HG03025 (cell line): ENCODE data around the gene TBXAS1.

ENCODE experiments used
- ATAC-seq: cut with Tn5 transposase; IDR thresholded peaks from one replicate; pipeline ENCODE4 v1.9.1; 2021; ENCODE audit warnings: mild to moderate bottlenecking, moderate library complexity; ENCODE audit not compliant: unreplicated experiment, low FRiP score

TBXAS1 gene

GRCh38 chr7:139829025-139829774 is at the start of gene TBXAS1:
Gene TBXAS1 (plus strand): TSS chr7:139829264. CDS start chr7:139829391, 127 bp downstream.
- ATAC-seq: peak; percentile 41

DNA sequence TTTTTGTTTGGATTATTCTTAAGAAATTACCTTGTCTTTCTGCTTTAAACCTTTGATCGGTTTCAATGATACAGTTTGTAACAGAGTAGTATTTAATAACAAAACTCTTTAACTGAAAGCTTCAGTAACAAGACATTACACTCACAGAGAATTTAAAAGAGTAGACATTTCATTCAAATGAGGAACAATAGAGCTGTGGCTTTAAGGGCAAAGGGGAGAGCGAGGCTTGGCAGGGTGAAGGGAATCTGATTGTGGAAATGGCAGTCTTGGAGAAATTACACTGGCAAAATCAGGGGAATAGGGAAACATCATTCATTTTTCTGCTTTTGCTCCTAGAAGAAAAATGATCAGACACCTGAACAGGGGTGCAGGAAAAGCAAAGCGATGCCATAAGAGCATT is 46.1 kb upstream of the TBXAS1 start:
- no peak for ATAC-seq

DNA sequence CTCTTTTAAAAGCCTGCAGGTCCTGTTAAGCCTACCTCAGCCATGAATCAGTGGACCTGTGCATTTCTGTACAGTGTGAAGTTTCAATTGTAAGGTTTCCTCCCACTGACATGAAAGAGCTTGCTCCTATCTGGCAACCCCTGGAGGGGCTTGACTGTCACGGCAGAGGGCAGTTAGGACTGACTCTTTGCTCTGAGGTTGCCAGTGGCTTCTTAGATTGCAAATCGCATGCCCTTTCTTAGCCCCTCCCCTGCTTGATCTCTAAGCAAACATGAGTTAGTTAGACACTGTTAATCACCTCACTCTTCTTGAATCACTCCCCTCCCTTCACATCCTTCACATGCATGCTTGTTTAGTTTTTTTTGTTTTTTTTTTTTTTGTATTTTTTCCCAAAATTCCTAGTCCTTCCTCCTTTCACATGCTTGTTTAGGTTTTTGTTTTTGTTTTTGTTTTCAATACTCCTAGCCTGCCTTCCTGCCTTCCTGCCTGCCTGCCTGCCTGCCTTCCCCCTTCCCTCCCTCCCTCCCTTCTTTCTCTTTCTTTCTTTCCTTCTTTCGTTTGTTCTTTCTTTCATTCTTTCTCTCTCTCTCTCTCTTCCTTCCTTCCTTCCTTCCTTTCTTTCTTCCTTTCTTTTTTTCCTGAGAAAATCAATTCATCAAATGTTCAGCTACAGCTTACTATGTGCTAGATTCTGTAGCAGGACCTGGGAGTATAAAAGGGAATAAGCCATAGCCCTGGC is 45.2 kb upstream of the TBXAS1 start:
- no peak for ATAC-seq

DNA sequence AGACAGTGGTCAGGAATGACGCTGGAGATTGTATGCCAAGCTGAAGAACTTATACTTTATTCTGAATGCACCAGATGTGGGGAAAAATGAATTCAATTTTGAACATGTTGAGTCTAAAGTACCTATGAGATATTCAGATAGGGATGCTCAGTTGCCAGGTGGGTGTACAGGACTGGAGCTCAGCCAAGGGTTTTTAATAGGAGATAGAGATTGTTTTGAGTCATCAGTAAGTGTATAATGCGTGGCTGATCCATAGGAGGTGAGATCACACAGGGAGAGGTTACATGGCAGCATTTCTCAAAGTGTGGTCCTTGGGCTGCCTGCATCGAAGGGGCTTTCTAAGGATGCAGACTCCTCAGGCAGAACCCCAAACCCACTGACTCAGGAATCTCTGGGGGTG is 44.4 kb upstream of the TBXAS1 start:
- no peak for ATAC-seq

DNA sequence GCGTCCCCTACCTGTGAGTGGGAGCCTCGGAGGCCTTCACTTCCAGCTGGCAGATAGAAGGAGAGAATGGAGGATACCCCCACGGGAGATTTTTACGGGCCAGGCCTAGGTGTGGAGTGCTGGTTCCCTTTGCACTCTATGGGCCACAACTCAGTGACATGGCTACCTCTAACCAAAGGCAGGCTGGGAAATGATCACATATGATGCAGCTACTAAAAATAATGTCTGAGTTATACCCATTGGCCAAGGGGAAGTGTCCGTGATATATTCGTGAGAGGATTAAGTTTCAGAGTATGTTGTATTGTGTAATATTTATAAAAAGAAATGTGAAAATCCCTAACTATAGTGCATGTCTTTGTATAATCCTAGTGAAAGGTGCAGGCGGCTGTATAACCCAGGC is 37.7 kb upstream of the TBXAS1 start:
- no peak for ATAC-seq

DNA sequence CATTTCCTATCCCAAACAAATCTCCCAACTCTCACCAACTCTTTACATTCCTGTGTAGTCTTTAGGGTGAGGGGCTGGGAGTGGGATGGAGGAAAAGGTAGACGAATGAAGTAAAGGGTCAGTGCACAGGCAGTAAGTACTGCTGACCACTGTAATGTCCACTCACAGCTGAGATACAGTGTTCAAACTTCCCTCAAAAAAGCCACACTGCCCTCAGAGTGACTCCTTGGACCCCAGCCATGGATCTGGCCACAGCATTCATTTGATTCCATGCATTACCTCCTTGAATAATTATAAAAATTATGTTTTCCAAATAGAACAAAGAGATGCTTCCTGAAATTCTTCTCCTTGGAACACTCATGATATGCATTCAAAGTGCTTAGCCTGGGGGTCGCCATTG is 31.5 kb upstream of the TBXAS1 start:
- no peak for ATAC-seq

DNA sequence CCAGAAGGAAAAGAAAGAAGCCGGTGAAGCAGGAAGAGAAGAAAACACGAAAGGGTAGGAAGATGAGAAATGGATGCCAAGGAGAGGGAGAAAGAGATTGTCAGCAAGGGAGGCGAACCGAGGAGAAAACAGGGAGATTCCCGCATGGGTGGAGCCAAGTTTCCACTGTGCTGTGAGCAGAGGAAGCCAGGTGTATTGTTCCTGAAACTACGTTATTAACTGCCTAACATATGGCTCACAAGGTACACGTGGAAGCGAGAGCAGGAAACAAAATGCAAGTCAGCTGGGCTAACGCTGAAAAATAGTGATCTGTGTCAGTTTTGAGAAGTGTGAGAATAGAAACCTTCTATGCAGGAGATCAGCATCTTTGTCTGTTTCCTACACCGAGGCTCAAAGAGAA is 30.8 kb upstream of the TBXAS1 start:
- peak; percentile 89 for ATAC-seq

DNA sequence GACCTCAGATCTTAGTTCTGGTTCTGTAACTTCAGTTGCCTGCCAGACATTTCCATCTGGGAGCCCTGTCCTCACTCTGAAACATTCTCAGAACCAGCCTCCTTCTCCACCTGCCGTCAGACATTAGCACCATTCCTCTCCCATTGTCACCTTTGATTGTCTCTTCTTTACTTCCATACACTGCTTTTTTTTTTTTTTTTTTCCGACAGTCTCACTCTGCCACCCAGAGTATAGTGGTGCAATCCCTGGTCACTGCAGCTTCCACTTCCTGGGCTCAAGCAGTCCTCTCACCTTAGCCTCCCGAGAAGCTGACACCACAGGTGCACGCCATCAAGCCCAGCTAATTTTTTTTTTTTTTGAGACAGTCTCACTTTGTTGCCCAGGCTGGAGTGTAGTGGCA is 30.2 kb upstream of the TBXAS1 start:
- no peak for ATAC-seq

GRCh38 chr7:139799586-139799985 is 29.5 kb upstream of the TBXAS1 start:
- ATAC-seq: no peak

- no peak for ATAC-seq
These were observed 24.5 kb upstream of the TBXAS1 start for GRCh38 chr7:139804571-139804970.

DNA sequence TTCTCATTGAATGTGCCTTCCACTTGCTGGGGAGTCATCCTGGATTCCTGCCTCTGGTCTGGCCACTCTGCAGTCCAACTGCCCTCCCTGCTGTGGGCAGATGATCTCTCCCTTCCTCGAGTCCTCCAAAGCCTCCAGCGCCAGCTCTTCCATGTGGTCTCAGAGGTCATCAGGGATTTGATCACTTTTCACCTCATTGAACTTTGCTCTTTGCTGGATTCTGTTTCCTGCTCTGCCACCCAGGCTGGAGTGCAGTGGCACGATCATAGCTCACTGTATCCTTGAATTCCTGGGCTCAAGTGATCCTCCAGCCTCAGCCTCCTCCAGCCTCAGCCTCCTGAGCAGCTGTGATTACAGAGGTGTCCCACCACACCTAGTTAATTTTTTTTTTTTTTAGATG is 22.1 kb upstream of the TBXAS1 start:
- ATAC-seq: no peak

- ATAC-seq: no peak
These were observed 20.6 kb upstream of the TBXAS1 start for GRCh38 chr7:139808427-139808826.

- no peak for ATAC-seq
These were observed 20.1 kb upstream of the TBXAS1 start for GRCh38 chr7:139808846-139809442.

DNA sequence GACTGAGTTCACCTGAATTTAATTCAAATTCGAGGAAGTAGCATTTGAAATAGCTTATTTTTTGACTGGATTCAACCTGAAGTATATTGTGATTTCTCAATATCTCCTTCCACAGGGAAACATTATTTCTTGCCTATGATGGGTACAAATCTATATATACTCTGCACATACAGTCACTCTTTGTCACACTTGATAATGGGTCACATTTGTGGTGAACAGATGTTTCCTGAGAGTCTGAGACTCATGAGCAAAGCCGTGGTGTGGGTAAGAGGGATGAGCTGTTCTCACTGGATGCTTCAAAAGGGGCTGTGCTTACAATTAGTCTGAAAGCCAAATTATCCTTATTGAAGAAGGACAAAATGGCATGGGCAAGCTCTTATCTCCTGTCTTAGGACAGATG is 18.0 kb upstream of the TBXAS1 start:
- no peak for ATAC-seq

GRCh38 chr7:139813151-139813550 is 15.9 kb upstream of the TBXAS1 start:
- ATAC-seq: no peak

DNA sequence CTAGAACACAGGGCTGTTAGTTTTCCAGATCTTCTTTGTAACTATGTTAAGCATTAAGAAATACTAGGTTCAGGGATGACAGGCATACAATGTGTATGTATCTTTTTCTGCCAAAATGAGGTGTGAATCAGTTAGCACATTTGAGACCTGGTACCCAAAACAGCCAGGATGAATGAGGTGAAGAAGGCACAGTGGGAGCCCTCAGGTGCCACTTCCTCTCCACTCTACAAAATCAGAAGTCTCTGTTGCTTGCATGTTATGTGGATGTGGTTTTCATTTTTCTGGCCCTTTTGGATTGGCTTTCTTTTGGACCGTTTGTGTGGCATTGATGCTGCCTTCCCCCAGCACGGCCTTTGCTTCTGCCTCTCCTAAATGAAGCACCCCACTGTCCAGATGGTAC is 15.4 kb upstream of the TBXAS1 start:
- no peak for ATAC-seq

DNA sequence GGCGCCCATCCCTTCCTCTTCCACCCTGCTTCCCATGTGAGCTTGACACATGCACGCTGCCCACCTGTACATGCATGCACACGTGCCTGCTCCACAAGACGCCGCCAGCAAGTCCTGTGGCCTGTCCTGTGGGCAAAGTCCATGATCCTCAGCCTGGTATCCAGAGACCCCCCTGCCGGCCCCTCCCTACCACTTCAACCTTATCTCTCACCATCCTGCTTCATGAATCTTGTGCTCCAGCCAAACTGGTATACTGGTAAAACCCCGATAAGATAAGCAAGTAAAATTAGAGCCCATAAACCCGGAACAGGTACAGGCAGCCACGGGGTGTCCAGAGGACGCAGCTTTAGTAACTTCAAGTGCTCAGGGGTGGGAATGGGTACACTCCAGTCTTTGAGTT is 11.8 kb upstream of the TBXAS1 start:
- ATAC-seq: no peak

GRCh38 chr7:139820089-139820488 is 9.0 kb upstream of the TBXAS1 start:
- no peak for ATAC-seq

- no peak for ATAC-seq
These were observed 7.5 kb upstream of the TBXAS1 start for GRCh38 chr7:139821349-139822105.

DNA sequence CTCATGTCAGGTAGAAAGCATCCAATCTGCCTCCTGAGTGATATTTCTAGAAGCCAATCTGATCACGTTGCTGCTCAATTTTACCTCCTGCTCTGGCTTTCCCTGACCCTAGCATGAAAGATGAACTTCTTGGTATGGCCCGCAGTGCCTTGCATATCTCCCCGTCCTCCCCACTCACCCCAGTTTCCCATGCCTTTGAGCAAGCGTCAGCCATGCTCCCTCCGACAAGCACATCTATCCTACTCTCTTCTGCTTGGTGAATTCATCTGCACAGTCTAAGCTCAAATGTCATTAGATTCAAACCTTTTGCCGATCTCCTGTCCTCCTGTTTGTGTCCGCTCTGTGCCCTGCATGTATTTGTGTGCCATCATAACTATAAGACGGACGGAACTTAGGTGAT is 6.2 kb upstream of the TBXAS1 start:
- no peak for ATAC-seq

DNA sequence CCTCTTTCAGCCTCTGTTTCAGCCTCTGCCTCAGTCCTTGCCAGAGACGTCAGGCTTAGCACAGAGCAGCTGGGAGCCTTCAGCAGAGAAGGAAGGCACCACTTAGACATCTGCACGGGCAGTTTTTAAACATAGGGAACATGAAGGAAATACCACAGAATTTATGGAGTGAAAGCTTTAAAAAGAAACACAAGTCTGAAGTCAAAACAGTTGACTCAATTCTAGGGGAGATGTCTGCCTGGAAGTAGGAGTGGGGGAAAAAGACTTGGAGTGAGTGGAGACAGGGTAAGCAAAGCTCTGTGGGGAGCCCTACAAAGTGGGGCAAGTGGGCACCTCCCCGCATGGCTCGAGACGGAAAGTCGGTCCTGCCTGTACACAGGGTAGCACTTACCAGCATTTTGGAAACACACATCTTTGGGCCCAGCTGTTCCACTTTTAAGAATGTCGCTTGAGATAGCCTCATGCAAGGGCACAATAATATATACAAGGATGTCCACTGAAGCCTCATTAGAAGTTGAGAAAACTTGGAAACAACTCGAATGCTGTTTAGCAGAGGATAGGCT is 5.0 kb upstream of the TBXAS1 start:
- ATAC-seq: no peak
